ENCODE data around the gene EPHB1. TPM values are rescaled to one million over a fixed set of nuclear protein-coding genes. Genes with fewer than 3 reads are reported as not detected.
"Not testable (repeated sequence)": the region's sequence is repeated elsewhere in the genome, so short reads cannot be mapped to it uniquely, and the experiment has no call there.

The EPHB1 gene
- total RNA-seq, 1 donor from 2014 or later: 3.8 TPM

DNA sequence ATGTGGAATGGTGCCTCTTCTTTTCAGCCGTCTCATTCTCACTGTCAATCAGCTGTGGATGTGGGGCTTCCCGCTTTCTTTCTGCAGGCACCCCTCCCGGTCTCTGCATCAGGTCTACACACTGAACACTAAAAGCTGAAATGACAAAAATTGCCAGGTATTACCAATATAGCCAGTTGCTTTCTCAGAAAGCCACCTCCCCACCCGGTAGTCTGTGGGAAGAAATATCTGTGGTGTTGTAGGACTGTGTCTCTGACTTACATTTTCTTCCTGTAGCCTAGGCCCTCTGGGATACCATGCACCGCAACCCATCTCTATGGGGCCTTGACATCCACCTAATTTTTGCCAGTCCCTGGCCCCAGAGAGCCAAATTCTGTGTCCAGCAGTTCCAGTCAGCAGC is 19.2 kb upstream of the EPHB1 start:
- H3K4me1 Mint-ChIP-seq: no peaks in the 10 kb centered on the region
- DNase-seq (no peak), ATAC-seq (ENCODE audit: low read depth) (no peak)
- intact Hi-C loops (cut with micrococcal nuclease): no loop called here
- H3K27ac Mint-ChIP-seq: no peak overlapping the region
- TF ChIP-seq, protein P1, sequence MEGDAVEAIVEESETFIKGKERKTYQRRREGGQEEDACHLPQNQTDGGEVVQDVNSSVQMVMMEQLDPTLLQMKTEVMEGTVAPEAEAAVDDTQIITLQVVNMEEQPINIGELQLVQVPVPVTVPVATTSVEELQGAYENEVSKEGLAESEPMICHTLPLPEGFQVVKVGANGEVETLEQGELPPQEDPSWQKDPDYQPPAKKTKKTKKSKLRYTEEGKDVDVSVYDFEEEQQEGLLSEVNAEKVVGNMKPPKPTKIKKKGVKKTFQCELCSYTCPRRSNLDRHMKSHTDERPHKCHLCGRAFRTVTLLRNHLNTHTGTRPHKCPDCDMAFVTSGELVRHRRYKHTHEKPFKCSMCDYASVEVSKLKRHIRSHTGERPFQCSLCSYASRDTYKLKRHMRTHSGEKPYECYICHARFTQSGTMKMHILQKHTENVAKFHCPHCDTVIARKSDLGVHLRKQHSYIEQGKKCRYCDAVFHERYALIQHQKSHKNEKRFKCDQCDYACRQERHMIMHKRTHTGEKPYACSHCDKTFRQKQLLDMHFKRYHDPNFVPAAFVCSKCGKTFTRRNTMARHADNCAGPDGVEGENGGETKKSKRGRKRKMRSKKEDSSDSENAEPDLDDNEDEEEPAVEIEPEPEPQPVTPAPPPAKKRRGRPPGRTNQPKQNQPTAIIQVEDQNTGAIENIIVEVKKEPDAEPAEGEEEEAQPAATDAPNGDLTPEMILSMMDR (IDR thresholded peaks at IDR 0.05): no peak
- no peaks in the 10 kb centered on the region for H3K36me3 Mint-ChIP-seq (ENCODE audit: low read depth)
- no peaks in the 10 kb centered on the region for H3K27me3 Mint-ChIP-seq
- ChIA-PET CTCF (no interaction called here), POLR2A (no interaction called here)
- no peak overlapping the region for H3K4me3 Mint-ChIP-seq
- H3K9me3 Mint-ChIP-seq: peaks cover 2% of the 10 kb centered on the region

DNA sequence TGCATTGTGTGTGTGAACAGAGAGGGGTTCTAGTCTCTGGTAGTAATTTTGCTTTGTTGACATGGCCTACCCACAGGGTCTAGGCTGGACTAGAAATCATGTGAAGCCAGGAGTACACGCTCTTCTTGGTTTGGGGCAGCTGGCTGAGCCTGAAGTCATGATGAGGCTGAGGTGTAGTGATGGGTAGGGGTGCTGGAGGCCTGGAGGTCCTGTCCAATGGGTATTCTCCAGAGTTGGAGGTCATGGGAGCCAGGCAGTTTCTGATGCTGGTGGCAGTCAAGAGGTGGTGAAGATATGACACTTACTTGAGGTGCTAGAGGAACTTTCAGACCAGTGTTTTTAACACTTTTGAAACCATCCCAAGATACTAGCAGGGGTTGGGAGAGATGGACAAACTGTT is 18.5 kb upstream of the EPHB1 start:
- ChIA-PET POLR2A (no interaction called here), CTCF (no interaction called here)
- intact Hi-C loops (cut with micrococcal nuclease): no loop called here
- TF ChIP-seq, protein P1 (IDR thresholded peaks at IDR 0.05): no peak
- Mint-ChIP-seq H3K27me3 (no peaks in the 10 kb centered on the region), H3K27ac (no peak overlapping the region), H3K4me1 (no peaks in the 10 kb centered on the region), H3K36me3 (ENCODE audit: low read depth) (no peaks in the 10 kb centered on the region), H3K9me3 (no peaks in the 10 kb centered on the region), H3K4me3 (no peak overlapping the region)
- DNase-seq (no peak), ATAC-seq (ENCODE audit: low read depth) (no peak)

DNA sequence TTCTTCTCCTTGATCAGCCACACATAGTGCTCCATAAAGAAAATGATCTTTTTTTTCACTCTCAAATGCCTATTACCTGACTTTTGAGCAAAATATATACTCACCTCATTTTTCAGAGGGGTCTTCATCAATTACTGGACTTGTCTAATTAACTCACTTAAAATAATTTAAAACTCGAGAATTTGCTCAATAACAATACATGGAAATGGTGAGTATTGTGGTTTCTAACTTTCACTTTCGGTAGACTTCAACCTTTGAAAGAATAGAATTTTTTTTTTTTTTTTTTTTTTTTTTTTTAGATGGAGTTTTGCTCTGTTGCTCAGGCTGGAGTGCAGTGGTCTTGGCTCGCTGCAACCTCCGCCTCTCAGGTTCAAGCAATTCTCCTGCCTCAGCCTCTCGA is 17.7 kb upstream of the EPHB1 start:
- ChIA-PET POLR2A (no interaction called here), CTCF (no interaction called here)
- Mint-ChIP-seq H3K9me3 (no peaks in the 10 kb centered on the region), H3K4me1 (no peaks in the 10 kb centered on the region), H3K4me3 (no peak overlapping the region), H3K36me3 (ENCODE audit: low read depth) (no peaks in the 10 kb centered on the region), H3K27ac (no peak overlapping the region), H3K27me3 (peaks cover under 1% of the 10 kb centered on the region)
- intact Hi-C loops (cut with micrococcal nuclease): no loop called here
- ATAC-seq (ENCODE audit: low read depth): no peak
- TF ChIP-seq, protein P1 (IDR thresholded peaks at IDR 0.05): no peak
- no peak for DNase-seq

DNA sequence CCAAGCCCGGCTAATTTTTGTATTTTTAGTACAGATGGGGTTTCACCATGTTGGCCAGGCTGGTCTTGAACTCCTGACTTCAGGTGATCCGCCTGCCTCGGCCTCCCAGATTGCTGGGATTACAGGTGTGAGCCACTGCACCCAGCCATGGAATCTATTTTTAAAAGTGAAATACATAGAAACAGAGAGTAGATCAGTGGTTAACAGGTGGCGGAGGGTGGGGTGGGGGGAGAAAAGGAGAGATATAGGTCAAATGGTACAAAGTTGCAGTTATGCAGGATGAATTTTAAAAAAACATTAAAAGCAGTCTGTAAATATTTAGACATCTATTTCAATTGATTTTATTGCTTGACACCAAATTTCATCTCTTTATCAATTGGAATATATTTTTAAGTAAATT is 6.8 kb upstream of the EPHB1 start:
- H3K27ac Mint-ChIP-seq; intact Hi-C loops (cut with micrococcal nuclease); POLR2A ChIA-PET; H3K36me3 Mint-ChIP-seq (ENCODE audit: low read depth); H3K4me1 Mint-ChIP-seq; H3K4me3 Mint-ChIP-seq; H3K9me3 Mint-ChIP-seq; DNase-seq; ATAC-seq (ENCODE audit: low read depth): not testable (repeated sequence)
- CTCF ChIA-PET: interaction anchor here (0.9 kb wide), 1 partner anchor 715 kb away, joined by 3 read pairs; no protein-coding TSS in a partner anchor
- peaks cover 25% of the 10 kb centered on the region for H3K27me3 Mint-ChIP-seq

DNA sequence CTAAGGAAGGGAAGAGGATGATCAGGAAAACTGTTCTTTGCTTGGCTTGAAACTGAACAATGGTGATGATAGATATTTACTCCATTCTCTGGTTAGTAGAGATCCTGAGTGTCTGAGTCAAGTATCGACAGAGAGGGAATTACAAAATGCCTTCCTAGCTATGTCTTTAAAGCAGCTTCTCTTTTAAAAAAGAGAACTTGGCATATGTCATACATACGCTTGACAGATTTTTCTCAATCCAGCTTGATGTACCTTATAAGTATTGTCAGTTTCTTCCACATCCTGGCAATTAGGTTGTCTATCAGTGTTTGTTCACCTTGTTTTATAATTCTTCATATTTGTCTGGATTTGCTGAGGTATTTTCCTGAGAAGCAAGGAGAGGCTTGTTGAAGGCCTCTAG is 5.0 kb upstream of the EPHB1 start:
- H3K27me3 Mint-ChIP-seq: peaks cover 34% of the 10 kb centered on the region
- no peak overlapping the region for H3K27ac Mint-ChIP-seq
- DNase-seq (no peak), ATAC-seq (ENCODE audit: low read depth) (no peak)
- no peaks in the 10 kb centered on the region for H3K36me3 Mint-ChIP-seq (ENCODE audit: low read depth)
- peaks cover 6% of the 10 kb centered on the region for H3K4me1 Mint-ChIP-seq
- H3K9me3 Mint-ChIP-seq: peaks cover 2% of the 10 kb centered on the region
- TF ChIP-seq, protein P1 (IDR thresholded peaks at IDR 0.05): no peak
- POLR2A ChIA-PET: no interaction called here
- H3K4me3 Mint-ChIP-seq: no peak overlapping the region
- CTCF ChIA-PET: no interaction called here
- intact Hi-C loops (cut with micrococcal nuclease): no loop called here

DNA sequence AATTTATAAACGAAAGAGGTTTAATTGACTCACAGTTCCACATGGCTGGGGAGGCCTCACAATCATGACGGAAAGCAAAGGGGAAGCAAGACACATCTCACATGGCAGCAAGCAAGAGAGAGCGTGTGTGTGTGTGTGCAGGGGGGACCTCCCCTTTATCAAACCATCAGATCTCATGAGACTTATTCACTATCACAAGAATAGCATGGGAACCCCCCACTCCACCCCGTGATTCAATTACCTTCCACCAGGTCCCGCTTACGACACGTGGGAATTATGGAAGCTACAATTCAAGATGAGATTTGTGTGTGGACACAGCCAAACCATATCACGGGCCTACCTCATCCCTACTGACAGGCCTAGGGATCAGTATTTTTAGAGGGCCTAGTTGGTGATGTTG is 3.1 kb upstream of the EPHB1 start:
- Mint-ChIP-seq H3K27ac (no peak overlapping the region), H3K4me3 (no peak overlapping the region), H3K36me3 (ENCODE audit: low read depth) (peaks cover 1% of the 10 kb centered on the region), H3K27me3 (peaks cover 37% of the 10 kb centered on the region), H3K9me3 (peaks cover 2% of the 10 kb centered on the region), H3K4me1 (peaks cover 10% of the 10 kb centered on the region)
- DNase-seq: no peak
- TF ChIP-seq, protein P1 (IDR thresholded peaks at IDR 0.05): no peak
- ChIA-PET POLR2A (no interaction called here), CTCF (interaction anchor here (5.1 kb wide), 1 partner anchor 712 kb away, joined by 45 read pairs; no protein-coding TSS in a partner anchor)
- ATAC-seq (ENCODE audit: low read depth): no peak
- intact Hi-C loops (cut with micrococcal nuclease): no loop called here
